D721Med (cell line): ENCODE data around the gene CCDC92.

ENCODE experiments used
- DNase-seq: peaks from one replicate; pipeline ENCODE4 v3.0.0; 2011; ENCODE audit warnings: low spot score; ENCODE audit not compliant: insufficient read length
- FAIRE-seq: peaks from 2 replicates; lab custom pipeline; 2011; peaks lifted over from hg19 to GRCh38; lab: Jason Lieb, UNC
- CTCF ChIP-seq: IDR thresholded peaks from 2 replicates; pipeline ENCODE4 v1.5.1; 2012; ENCODE audit warnings: mild to moderate bottlenecking, control low read depth; ENCODE audit not compliant: insufficient read depth; ENCODE audit errors: missing control alignments

The CCDC92 gene

DNA sequence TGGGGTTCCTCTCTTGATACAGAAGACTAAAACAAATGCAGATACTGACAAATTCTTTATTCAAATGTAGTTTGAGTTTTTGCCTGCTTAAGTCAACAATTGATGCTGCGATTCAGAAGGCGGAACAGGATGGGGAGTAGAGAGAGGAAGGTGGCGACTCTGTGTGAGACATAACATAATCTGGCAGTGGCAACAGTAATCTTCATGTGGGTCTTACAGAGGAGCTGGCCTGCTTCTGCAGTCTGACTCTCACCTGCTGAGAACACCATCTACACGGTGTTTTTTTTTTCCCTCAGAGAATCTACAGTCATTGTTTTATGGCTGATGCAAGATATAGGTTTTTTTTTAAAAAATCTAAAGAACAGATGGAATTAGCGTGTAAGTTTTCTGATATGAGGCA lies 10.1 kb downstream of the CCDC92 start:
- DNase-seq (no peak), FAIRE-seq (no peak)
- no peak for TF ChIP-seq CTCF

- TF ChIP-seq CTCF: no peak
- no peak for DNase-seq
- no peak for FAIRE-seq
These were observed 10.9 kb downstream of the CCDC92 start for GRCh38 chr12:123961585-123962345.

- no peak for TF ChIP-seq CTCF
- DNase-seq (no peak), FAIRE-seq (no peak)
These were observed 11.8 kb downstream of the CCDC92 start for GRCh38 chr12:123960856-123961255.

DNA sequence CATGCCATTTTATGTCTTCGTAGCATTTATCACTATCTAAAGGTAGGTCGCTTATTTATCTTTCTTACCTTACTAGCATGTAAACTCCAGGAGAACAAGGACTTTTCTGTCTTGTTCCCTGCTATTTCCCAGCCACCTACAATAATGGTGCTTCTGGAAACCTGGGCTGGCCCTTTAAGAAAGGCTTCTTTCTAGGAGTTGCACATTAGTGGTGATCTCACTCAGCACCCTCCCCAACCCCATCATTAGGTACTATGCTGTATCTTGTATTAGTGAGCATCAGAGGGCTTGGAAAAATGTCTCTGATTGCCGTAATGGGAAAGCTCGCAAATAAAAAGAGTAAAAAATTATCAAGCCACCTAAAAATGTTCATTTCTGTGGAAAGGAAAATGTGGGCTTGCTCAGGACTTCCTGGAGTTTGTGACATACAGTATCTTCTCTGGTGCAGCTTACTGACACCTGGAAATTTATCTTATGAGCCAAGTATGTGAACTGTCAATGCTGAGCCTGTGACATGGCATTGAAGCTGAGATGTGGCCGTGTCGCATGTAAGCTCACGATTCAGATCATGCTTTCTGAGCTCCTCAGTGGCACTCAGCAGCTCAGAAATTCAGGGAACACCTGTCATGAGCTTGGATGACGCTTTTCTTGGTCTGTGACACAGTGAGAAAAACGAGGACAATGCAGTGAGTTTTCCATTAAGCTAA lies 12.4 kb downstream of the CCDC92 start:
- DNase-seq (no peak), FAIRE-seq (no peak)
- TF ChIP-seq CTCF: no peak

- FAIRE-seq: no peak
- no peak for DNase-seq
- no peak for TF ChIP-seq CTCF
These were observed 13.8 kb downstream of the CCDC92 start for GRCh38 chr12:123958876-123959275.

DNA sequence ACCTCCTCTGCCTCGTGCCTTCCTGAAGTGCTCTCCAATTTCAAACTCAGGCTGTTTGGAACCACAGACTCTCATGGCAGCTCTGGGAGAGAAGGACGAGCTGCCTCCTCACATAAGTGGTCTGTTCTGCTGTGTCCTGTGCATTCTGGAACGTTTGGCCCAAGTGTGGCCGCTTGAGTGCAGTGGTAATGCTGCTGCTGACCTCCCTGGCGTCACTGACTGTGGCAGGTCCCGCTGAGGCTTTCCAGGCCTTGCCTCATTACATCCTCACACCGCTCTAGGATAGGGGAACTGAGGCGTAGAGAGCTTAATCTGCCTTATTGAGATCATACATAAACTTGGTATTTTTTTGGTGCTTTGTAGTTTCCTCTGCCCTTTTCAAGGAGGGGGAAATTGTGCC lies 14.2 kb downstream of the CCDC92 start:
- FAIRE-seq: no peak
- TF ChIP-seq CTCF: no peak
- DNase-seq: no peak

GRCh38 chr12:123957196-123957595 lies 15.4 kb downstream of the CCDC92 start:
- FAIRE-seq (no peak), DNase-seq (no peak)

More at GRCh38 chr12:123957196-123957595, 15.4 kb downstream of the CCDC92 start:
- no peak for TF ChIP-seq CTCF
